Sigmoid colon (tissue), 7 donors: ENCODE data around the gene DCST1. TPM values are rescaled to one million over a fixed set of nuclear protein-coding genes. Genes with fewer than 3 reads are reported as not detected.

Source experiments
- DNase-seq: peaks from one replicate; pipeline ENCODE4 v3.0.0-alpha.2; 2019
- H3K27ac ChIP-seq, 4 donors: fragments of 200-600 bp; sonication (generic); one replicate each; pipeline ENCODE4 v1.5.1; 2016 to 2019; ENCODE audit warnings: mild to moderate bottlenecking in 1 of 4
- H3K27me3 ChIP-seq, 3 donors: fragments of 200-600 bp; sonication (generic); one replicate each; pipeline ENCODE4 v1.5.1; 2019; ENCODE audit warnings: mild to moderate bottlenecking in 1 of 3
- H3K36me3 ChIP-seq, 4 donors: fragments of 200-600 bp; sonication (generic); one replicate each; pipeline ENCODE4 v1.5.1; 2016 to 2019
- H3K4me1 ChIP-seq, 4 donors: fragments of 200-600 bp; sonication (generic); one replicate each; pipeline ENCODE4 v1.5.1; 2017 to 2019
- H3K4me3 ChIP-seq, 4 donors: fragments of 200-600 bp; sonication (generic); one replicate each; pipeline ENCODE4 v1.5.1; 2017 to 2019; ENCODE audit warnings: mild to moderate bottlenecking in 2 of 4, moderate library complexity in 1 of 4
- H3K9me3 ChIP-seq, 4 donors: fragments of 200-600 bp in 3 of 4; sonication (generic) in 3 of 4; one replicate each; pipeline versions ENCODE4 v1.5.1 to v1.6.1; 2013 to 2019
- CTCF ChIP-seq, 4 experiments: fragments of 450-650 bp in 3 of 4; fragments of 200-600 bp in 1 of 4; IDR thresholded peaks; one replicate each; pipeline ENCODE4 v1.5.1; 2016 to 2019; ENCODE audit warnings: antibody characterized with exemption in 4 of 4, mild to moderate bottlenecking in 3 of 4, moderate library complexity in 2 of 4
- EP300 ChIP-seq, 4 donors: sonication (generic); formaldehyde crosslinking; IDR thresholded peaks; one replicate each; pipeline ENCODE4 v1.6.1; 2017; ENCODE audit warnings: antibody characterized with exemption in 4 of 4
- POLR2A ChIP-seq, 2 donors: fragments of 450-650 bp; IDR thresholded peaks; one replicate each; pipeline ENCODE4 v1.6.1; 2016; ENCODE audit warnings: antibody characterized with exemption in 2 of 2, mild to moderate bottlenecking in 2 of 2, moderate library complexity in 2 of 2
- POLR2AphosphoS5 ChIP-seq, 4 donors: sonication (generic); formaldehyde crosslinking; IDR thresholded peaks; one replicate each; pipeline ENCODE4 v1.6.1; 2017; ENCODE audit warnings: antibody characterized with exemption in 4 of 4
- WGBS, 2 donors: extraction: QIAGEN DNeasy Blood & Tissue Kit; methylation state at CpG; one replicate each; pipeline ENCODE4 v1.1.7; 2013; 5-methylcytosine and 5-hydroxymethylcytosine counted together
- intact Hi-C: fragments of 100-400 bp; cut with DNase I; formaldehyde crosslinking; loops from one replicate; pipeline ENCODE4 v1.15.1; 2023
- polyA plus RNA-seq, 3 donors: library from polyadenylated mRNA; stranded (reverse); fragments of 200-250 nt; gene quantifications; one replicate each; pipeline ENCODE4 v1.2.3, GENCODE V29; 2013
- total RNA-seq, 4 donors: library from RNA; depleted of rRNA; stranded (reverse); fragments of >200 nt; gene quantifications; one replicate each; pipeline ENCODE4 v1.1.0, GENCODE V29; 2016
- donor health status: healthy with polysubstance abuse.
- donor health status: Bipolar disorder and iron deficiency.
- donor health status: healthy.

DCST1 gene
- total and polyA plus RNA-seq, 7 donors, result 0.09 to 0.16 TPM; not detected in 5

- TF ChIP-seq CTCF (IDR thresholded peaks at IDR 0.05), result no peak
- no peak for TF ChIP-seq EP300 (IDR thresholded peaks at IDR 0.05)
- TF ChIP-seq POLR2AphosphoS5 (IDR thresholded peaks at IDR 0.05), result no peak
- TF ChIP-seq POLR2A (IDR thresholded peaks at IDR 0.05), result no peak
- intact Hi-C loops, result no loop called here
- WGBS, 2 donors, result 0 to 1% methylated on average over 71 of the region's 71 CpGs
- peak overlapping the region in 3 of 4 donors; percentile 18 to 20 (median 20) for H3K4me3 ChIP-seq
- peaks cover 0 to 55% (median 52%) of the 10 kb centered on the region in 4 donors for H3K4me1 ChIP-seq
- H3K36me3 ChIP-seq, result no peaks in the 10 kb centered on the region
- peaks cover 45 to 58% (median 56%) of the 10 kb centered on the region in 3 donors for H3K27me3 ChIP-seq
- no peak overlapping the region for H3K27ac ChIP-seq
- DNase-seq, result peak; percentile 62
- H3K9me3 ChIP-seq, result no peaks in the 10 kb centered on the region
Measured at GRCh38 chr1:155080312-155081228, 46.9 kb downstream of the DCST1 start.

GRCh38 chr1:155081472-155082300 is 48.1 kb downstream of the DCST1 start:
- Histone ChIP-seq H3K4me3 (peak overlapping the region in 2 of 4 donors; percentile 9 to 19), H3K9me3 (no peaks in the 10 kb centered on the region), H3K27ac (no peak overlapping the region), H3K27me3 (peaks cover 45 to 58% (median 56%) of the 10 kb centered on the region in 3 donors), H3K4me1 (peaks cover 0 to 63% (median 62%) of the 10 kb centered on the region in 4 donors), H3K36me3 (no peaks in the 10 kb centered on the region)
- WGBS, 2 donors, result 1 to 3% methylated on average over 68 of the region's 68 CpGs
- no peak for TF ChIP-seq EP300 (IDR thresholded peaks at IDR 0.05)
- no peak for TF ChIP-seq POLR2AphosphoS5 (IDR thresholded peaks at IDR 0.05)
- TF ChIP-seq POLR2A (IDR thresholded peaks at IDR 0.05), result no peak
- TF ChIP-seq CTCF (IDR thresholded peaks at IDR 0.05), result no peak
- DNase-seq, result peak; percentile 56
- intact Hi-C loops, result no loop called here

GRCh38 chr1:155082301-155083051 is 48.9 kb downstream of the DCST1 start:
- no peaks in the 10 kb centered on the region for H3K36me3 ChIP-seq
- H3K4me3 ChIP-seq, result peak overlapping the region in 1 of 4 donors; percentile 19
- intact Hi-C loops, result no loop called here
- WGBS, 2 donors, result 1 to 5% methylated on average over 36 of the region's 36 CpGs
- H3K9me3 ChIP-seq, result no peaks in the 10 kb centered on the region
- peak; percentile 62 for DNase-seq
- TF ChIP-seq CTCF (IDR thresholded peaks at IDR 0.05) (no peak), POLR2AphosphoS5 (IDR thresholded peaks at IDR 0.05) (no peak), EP300 (IDR thresholded peaks at IDR 0.05) (no peak), POLR2A (IDR thresholded peaks at IDR 0.05) (no peak)
- peaks cover 45 to 58% (median 56%) of the 10 kb centered on the region in 3 donors for H3K27me3 ChIP-seq
- no peak overlapping the region for H3K27ac ChIP-seq
- H3K4me1 ChIP-seq, result peaks cover 0 to 63% (median 62%) of the 10 kb centered on the region in 4 donors

GRCh38 chr1:155083052-155083541 is 49.5 kb downstream of the DCST1 start:
- Histone ChIP-seq H3K27ac (no peak overlapping the region), H3K4me3 (no peak overlapping the region), H3K36me3 (no peaks in the 10 kb centered on the region), H3K9me3 (no peaks in the 10 kb centered on the region), H3K4me1 (peaks cover 0 to 63% (median 62%) of the 10 kb centered on the region in 4 donors), H3K27me3 (peaks cover 45 to 58% (median 56%) of the 10 kb centered on the region in 3 donors)
- no peak for TF ChIP-seq CTCF (IDR thresholded peaks at IDR 0.05)
- peak in 1 of 2 donors; percentile 23 for TF ChIP-seq POLR2A (IDR thresholded peaks at IDR 0.05)
- intact Hi-C loops, result no loop called here
- no peak for DNase-seq
- WGBS, 2 donors, result 16 to 57% methylated on average over 6 of the region's 6 CpGs
